Transverse colon (tissue), 4 donors: ENCODE results near the gene SLC39A7. TPM values are rescaled to one million over a fixed set of nuclear protein-coding genes. Genes with fewer than 3 reads are reported as not detected.

Experiments used
- small RNA-seq, 4 donors: library from RNA; depleted of rRNA; stranded (forward); fragments of <200 nt; gene quantifications; one replicate each; pipeline ENCODE3, GENCODE V24; 2016
- total RNA-seq, 4 donors: library from RNA; depleted of rRNA; stranded (reverse); fragments of >200 nt; gene quantifications; one replicate each; pipeline ENCODE4 v1.1.0, GENCODE V29; 2016

SLC39A7 gene
- total RNA-seq, 4 donors from 2014 or later = 38.2 to 99.9 (median 60.5) TPM

Small RNA genes within 50 kb of the gene (small RNA-seq; reads per million reads assigned to genes)
- 1.4 to 6.7 (median 4.0) reads per million in 4 donors for gene MIR219A1
- 0 to 0.55 (median 0.32) reads per million in 4 donors for gene RNY4P10

Other genes starting within 250 kb of the SLC39A7 start
- gene HLA-DMA, start 247.8 kb upstream of the SLC39A7 start, total RNA-seq = 10 to 100 TPM in 3 of 4 donors, 1 to 10 TPM in 1; 1.4 to 40.4 (median 20.8) TPM
- gene BRD2, start 232.3 kb upstream of the SLC39A7 start, total RNA-seq = 100 to 1,000 TPM; 116 to 612 (median 238) TPM
- gene HLA-DOA, start 191.3 kb upstream of the SLC39A7 start, total RNA-seq = 1 to 10 TPM in 3 of 4 donors, under 1 TPM in 1; 0.82 to 7.9 (median 2.6) TPM
- gene HLA-DPA1, start 127.2 kb upstream of the SLC39A7 start, total RNA-seq = 10 to 100 TPM in 3 of 4 donors, 1 to 10 TPM in 1; 2.2 to 77.8 (median 28.7) TPM
- 10 to 100 TPM in 3 of 4 donors, 1 to 10 TPM in 1; 10.0 to 68.0 (median 40.4) TPM for gene HLA-DPB1, start 124.9 kb upstream of the SLC39A7 start, total RNA-seq
- gene COL11A2, start 8.4 kb upstream of the SLC39A7 start, total RNA-seq = under 1 TPM in 3 of 4 donors, not detected in 1; 0.14 to 0.79 (median 0.75) TPM
- gene RXRB, start 202 bp upstream of the SLC39A7 start, total RNA-seq = 10 to 100 TPM; 26.9 to 31.9 (median 29.4) TPM
- 10 to 100 TPM; 34.3 to 65.7 (median 43.1) TPM for gene HSD17B8, start 3.8 kb downstream of the SLC39A7 start, total RNA-seq
- 10 to 100 TPM; 10.8 to 29.9 (median 19.9) TPM for gene RING1, start 7.6 kb downstream of the SLC39A7 start, total RNA-seq
- 10 to 100 TPM; 52.4 to 93.3 (median 63.4) TPM for gene VPS52, start 71.0 kb downstream of the SLC39A7 start, total RNA-seq
- gene RPS18, start 71.2 kb downstream of the SLC39A7 start, total RNA-seq = 1,000 to 10,000 TPM in 2 of 4 donors, 100 to 1,000 TPM in 2; 773 to 2,238 (median 1,359) TPM
- gene B3GALT4, start 76.3 kb downstream of the SLC39A7 start, total RNA-seq = 10 to 100 TPM; 39.4 to 49.0 (median 41.8) TPM
- 10 to 100 TPM; 25.0 to 87.2 (median 55.8) TPM for gene WDR46, start 88.4 kb downstream of the SLC39A7 start, total RNA-seq
- gene PFDN6, start 88.7 kb downstream of the SLC39A7 start, total RNA-seq = 10 to 100 TPM in 3 of 4 donors, not detected in 1; 23.6 to 39.8 (median 28.1) TPM
- 10 to 100 TPM; 21.3 to 70.3 (median 25.8) TPM for gene RGL2, start 98.1 kb downstream of the SLC39A7 start, total RNA-seq
- gene TAPBP, start 113.2 kb downstream of the SLC39A7 start, total RNA-seq = 100 to 1,000 TPM; 175 to 423 (median 217) TPM
- 10 to 100 TPM; 10.1 to 31.8 (median 17.2) TPM for gene ZBTB22, start 116.9 kb downstream of the SLC39A7 start, total RNA-seq
- 100 to 1,000 TPM in 1 of 4 donors, 10 to 100 TPM in 3; 40.7 to 302 (median 52.6) TPM for gene DAXX, start 122.1 kb downstream of the SLC39A7 start, total RNA-seq
- gene KIFC1, start 191.0 kb downstream of the SLC39A7 start, total RNA-seq = 10 to 100 TPM in 1 of 4 donors, 1 to 10 TPM in 3; 2.6 to 51.5 (median 5.8) TPM
- gene PHF1, start 210.1 kb downstream of the SLC39A7 start, total RNA-seq = 100 to 1,000 TPM in 1 of 4 donors, 10 to 100 TPM in 3; 47.8 to 110 (median 48.4) TPM
- 100 to 1,000 TPM in 2 of 4 donors, 10 to 100 TPM in 2; 18.9 to 134 (median 91.3) TPM for gene CUTA, start 217.2 kb downstream of the SLC39A7 start, total RNA-seq
- gene SYNGAP1, start 219.2 kb downstream of the SLC39A7 start, total RNA-seq = 10 to 100 TPM in 2 of 4 donors, 1 to 10 TPM in 2; 4.9 to 37.2 (median 11.1) TPM